T-helper 1 cell (primary cell): ENCODE measurements around the gene C2orf15.
"Not testable (repeated sequence)": the region's sequence is repeated elsewhere in the genome, so short reads cannot be mapped to it uniquely, and the experiment has no call there.

Experiments used
- DNase-seq, 5 donors: peaks; one replicate each; pipeline ENCODE4 v3.0.0-alpha.2; 2012 to 2020
- total RNA-seq, 4 donors: gene quantifications; one replicate each; lab custom pipeline; 2026; lab: John Stamatoyannopoulos, UW

The C2orf15 gene, protein sequence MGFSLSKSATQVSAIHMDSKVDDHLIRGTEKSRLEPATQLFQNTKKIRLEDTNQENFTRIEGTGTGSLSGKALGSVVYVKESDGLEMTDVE
- total RNA-seq, result 0.80 to 2.5 (median 2.2) reads per million in 4 donors

DNA sequence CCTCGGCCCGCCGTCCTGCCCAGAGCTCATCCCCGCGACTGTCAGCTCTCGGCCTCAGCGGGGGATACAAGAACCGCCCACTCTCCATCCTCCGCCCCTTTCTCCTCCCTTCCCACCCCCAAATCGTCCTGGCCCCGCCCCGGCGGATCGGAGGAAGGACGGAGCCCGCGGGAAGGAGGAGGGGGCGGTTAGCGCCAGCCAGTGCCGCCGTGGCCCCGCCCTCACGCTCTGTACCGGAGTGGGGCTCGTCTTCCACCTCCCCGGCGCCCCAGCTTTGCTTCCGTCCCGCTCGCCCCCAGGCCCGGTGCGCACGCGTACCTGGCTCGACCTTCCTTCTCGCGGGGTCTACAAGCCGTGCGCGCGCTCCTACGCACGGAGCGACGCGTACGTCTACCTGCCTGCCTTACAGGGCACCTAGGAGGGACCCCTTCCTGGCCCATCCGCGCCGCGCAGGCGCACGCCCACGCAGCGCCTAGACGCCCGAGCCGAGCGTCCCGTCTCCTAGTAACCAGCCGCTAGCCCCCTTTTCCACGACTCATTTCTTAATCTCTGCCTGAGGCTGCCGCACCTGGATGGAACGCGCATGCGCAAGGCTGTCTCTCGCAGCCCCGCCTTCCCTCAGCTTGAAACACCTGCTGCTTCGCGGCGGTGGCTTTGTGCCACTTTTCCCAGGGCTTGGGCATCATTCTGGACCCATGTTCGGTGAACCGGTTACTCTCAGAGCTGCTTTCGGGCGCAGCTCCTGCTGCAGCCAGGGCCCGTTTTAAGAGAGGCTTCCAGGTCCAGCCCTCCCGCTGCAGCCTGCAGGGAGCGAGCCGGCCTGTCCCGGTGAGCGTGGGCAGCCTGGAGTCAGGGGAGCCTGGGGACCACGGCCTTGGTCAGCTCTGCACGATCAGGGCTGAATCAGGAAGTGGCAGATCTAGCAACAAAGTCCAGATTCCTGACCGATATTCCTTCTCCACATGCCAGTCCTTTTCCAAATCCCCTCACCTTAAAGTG is at the start of gene C2orf15:
C2orf15 (plus strand) TSS at position 598 of the 999 bp plus-strand sequence. CDS start 8,852 bp downstream, outside the sequence.
- peak; percentile 94 to 97 (median 96) for DNase-seq

DNA sequence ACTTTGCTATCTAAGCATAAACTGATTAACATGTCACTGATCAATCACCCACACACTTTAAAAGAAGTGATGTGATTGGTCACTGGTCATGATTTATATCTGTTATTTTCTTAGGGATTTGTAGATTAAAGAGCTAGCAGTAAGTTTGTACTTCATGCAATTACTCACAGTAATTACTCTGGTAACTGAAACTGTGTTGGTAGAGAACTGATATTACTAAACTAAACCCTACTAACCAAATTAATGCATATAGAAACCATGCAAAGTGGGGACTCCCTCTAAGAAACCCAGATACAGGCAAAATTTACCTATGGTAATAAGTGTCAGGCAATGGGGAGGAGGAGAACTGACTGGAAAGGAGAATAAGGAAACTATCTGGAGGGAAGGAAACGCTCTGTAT is 44.8 kb upstream of the C2orf15 start:
- no peak for DNase-seq

DNA sequence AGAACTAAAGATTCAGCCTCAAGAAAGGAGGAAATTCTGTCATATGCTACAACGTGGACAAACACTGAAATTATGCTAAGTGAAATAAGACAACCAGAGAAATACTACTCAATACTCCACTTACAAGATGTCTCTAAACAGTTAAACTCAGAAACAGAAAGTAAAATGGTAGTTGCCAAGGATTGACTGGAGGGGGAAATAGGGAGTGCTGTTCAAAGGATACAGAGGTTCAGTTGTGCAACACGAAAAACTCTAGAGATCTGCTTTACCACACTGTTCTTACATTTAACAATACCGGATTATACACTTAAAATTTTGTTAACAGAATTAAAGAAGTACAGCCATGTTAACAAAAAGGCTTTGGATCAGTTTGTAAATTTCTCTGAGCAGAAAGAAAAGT is 39.8 kb upstream of the C2orf15 start:
- no peak for DNase-seq

DNA sequence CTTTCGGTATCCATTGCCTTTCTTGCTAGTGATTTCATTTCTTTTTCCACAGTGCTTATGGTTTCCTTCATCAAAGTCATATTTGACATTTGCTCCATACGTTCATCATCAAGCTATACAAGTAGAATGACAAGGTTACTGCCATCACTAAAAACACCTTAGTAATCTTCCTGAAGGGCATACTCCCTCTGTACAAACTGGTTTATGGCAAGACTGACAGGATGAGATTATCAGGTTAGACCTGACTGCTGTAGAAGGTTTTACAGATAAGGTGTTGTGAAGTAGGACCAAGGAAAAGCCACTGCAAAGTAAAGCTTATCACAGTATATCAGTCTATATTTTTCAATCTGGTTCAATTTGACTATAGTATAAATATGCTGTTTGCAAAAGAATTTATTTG is 37.5 kb upstream of the C2orf15 start:
- DNase-seq, result no peak

DNA sequence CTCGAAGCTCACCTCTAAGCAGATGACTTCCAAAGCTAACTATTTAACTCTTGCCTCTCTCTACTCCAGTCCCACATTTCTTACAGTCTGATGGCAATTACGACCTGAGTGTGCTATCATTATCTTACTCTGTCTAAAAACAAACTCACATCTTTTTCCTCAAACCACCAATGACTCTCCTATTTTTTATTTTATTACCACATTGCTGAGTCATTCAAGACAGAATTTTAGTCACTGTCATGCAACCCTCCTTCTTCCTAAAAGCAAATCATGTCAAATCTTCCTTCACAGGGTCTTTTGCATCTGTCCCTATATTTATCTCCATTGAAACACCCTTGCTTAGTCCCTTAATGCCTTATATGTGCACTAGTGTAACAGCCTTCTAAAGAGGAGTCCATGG is 34.6 kb upstream of the C2orf15 start:
- no peak for DNase-seq

DNA sequence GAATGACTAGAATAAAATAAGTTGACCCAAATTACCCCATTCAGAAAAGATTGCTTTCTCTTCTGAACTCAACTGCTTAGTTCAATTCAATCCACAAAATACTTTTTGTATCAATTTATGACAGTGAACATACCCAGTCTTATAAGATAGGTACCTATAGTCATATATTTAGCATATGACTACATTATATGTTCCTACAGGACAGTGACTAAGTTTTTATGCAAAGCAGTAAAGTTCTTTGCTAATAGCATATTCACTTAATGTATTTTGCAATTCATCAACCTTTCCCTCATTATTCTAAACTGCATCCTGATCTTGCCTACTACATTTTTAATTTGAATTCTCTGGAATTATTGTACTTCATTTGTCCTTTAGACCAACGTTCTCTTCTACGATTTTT is 30.3 kb upstream of the C2orf15 start:
- no peak for DNase-seq

DNA sequence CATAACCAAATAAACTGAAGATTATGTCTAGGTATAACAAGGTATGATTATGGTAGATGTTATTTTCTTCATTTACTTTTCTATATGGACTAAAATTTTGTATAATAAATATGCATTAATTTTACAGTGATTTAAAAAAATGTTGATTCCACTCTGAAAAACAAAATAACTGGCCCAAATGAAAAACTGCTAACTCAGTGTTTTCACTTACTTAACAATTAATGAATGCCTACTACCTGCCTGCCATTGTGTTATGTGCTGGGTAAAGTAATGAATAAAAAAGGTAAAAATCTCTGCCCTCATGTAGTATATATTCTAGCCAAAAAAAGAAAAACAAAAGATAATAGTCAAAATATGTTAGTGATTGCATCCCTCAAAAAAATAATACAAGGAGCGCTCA is 29.6 kb upstream of the C2orf15 start:
- no peak for DNase-seq

DNA sequence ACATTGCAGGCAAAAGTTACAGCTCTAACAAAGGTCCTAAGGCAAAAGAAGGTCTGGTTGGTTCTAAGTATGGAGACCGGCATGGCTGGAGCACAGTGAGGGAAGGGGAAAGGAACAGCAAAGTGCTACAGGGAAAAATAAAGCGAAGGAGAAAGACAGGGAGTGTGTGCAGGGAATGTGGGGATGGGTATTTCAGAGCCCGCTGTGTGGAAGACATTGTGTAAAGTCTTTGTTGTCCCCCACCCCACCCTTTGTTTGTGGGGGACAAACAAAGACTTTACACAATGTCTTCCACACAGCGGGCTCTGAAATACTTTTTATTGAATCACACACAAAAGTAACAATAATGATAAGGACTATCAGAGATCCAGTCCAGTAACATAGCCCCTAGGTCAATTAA is 28.9 kb upstream of the C2orf15 start:
- no peak for DNase-seq

DNA sequence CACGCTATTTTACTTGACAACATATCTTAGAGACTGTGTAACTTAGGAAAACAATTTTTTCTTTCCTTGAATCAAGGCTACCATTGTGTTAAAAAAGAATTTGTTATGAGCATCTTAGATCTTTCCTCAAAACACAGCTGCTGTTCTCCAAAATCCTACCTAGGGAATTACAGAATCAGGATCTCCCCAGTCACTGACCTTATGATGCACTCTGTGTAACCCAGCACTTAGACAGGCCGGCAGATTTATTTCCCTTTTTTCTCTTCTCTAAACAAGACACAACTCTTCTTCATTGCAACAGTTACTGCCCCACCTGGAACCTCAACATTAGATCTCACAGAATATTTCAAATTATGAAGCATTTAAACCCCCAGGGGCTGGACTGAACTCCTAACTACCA is 13.5 kb upstream of the C2orf15 start:
- no peak for DNase-seq

DNA sequence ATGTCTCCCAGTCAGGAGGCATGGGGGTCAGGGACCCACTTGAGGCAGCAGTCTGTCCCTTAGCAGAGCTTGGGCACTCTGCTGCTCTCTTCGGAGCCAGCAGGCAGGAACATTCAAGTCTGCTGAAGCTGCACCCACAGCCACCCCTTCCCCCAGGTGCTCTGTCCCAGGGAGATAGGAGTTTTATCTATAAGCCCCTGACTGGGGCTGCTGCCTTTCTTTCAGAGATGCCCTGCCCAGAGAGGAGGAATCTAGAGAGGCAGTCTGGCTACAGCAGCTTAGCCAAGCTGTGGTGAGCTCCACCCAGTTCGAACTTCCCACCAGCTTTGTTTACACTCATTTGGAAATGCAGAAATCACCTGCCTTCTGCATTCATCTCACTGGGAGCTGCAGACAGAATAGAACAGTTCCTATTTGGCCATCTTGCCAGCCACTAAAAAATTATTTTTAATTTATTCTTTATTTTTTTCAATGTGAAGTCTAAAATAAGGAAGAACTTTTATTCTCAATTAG is 6.4 kb upstream of the C2orf15 start:
- not testable (repeated sequence) for DNase-seq

DNA sequence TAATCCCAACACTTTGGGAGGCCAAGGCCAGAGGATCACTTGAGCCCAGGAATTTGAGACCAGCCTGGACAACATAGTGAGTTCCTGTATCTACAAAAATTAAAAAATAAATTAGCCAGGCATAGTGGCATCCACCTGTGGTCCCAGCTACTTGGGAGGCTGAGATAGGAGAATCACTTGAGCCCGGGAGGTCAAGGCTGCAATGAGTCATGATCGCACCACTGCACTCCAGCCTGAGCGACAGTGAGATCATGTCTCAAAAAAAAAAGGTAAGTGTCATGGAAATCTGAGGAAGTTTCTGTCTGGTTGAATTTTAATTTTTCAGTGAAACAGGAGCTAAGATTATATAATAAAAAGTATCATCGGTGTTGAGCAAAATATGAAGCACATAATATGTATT is 2.5 kb upstream of the C2orf15 start:
- no peak for DNase-seq

DNA sequence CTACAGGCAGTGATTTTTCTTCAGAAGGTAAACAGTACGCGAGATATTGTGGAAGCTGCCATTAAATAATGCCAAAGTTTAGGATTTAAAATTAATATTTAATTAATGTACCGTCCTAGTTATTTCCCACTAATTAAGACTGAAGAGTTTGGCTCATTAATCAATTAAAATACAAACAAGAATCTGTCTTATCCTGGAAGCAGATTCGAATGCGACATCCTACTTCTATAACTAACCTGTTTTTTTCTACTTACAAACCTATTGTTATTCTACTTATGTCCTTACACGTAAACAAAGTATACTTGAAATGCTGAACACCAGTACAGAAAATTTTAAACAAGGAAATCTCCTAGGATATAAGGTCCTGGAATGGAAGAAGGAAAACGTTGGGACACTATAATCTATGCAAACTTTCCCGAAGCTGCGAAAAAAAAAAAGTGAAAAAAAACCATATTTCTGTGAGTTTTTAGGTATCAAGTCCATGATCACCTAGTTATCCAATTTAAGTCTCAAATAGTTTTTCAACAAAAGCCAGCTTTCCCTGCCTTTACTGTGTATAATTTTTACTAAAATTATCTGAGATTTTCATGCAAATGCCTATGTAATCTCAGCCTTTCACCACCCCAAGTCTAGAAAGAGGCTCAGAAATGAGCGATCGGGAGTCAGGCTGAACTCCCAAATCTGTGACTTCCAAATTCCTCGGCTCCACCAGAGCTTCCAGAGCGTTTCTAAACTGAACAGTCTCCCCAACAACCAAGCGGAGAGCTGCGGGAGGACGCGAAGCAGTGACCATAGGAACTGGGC is 1.2 kb upstream of the C2orf15 start:
- no peak for DNase-seq

DNA sequence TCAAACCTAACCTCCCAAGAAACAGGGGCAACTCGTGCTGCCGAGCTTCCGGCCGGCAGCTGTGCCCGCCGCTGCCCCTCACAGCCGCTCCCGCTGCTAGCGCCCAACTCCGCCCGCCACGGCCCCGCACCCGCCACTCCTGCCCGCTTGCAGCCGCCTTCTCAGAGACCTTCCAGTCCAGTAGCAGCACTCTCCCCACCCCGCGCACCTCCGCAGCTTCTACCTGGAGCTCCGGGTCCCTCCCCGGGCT is 722 bp upstream of the C2orf15 start:
- no peak for DNase-seq

DNA sequence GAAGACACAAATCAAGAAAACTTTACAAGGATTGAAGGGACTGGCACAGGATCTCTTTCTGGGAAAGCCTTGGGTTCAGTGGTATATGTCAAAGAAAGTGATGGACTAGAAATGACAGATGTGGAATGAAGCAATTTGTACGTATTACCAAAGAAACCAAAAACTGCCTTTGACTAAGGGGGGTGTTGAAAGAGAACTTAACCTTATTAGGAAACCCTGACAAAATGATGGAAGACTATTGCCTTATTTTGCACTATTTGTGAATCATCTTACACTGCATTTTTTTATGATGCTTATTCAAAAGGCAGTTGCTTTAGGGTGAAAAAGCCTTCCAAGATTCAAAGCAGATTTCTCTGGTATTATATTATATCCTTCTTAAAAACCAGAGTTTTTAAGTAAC is 9.2 kb downstream of the C2orf15 start:
- DNase-seq, result no peak

DNA sequence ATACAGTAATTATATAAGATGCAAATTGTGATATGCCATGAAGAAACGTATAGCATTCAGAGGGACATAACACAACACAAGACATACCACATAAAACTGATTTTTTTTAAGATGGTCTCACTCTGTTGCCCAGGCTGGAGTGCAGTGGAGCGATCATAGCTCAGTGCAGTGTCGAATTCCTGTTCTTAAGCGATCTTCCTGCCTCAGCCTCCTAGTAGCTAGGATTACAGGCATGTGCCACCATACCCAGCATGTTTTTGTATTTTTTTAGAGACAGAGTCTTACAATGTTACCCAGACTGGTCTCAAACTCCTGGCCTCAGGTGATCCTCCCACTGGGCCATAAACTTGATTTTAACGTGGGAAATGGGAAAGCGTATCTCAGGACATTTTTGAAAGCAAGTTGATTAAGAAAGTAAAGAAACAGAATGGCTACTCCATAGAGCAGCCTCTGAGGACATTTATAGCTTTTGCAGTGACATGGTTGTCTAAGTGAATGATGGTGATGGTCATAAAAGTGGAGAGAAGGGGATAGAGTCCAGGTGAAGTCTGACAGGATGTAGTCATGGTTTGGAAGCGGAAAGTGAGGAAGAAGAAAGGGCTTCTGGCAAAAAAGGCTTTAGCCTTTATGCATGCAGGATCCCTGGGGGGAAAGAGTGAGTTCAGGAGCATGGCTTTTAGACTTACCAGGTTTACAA is 10.8 kb downstream of the C2orf15 start:
- DNase-seq, result no peak

DNA sequence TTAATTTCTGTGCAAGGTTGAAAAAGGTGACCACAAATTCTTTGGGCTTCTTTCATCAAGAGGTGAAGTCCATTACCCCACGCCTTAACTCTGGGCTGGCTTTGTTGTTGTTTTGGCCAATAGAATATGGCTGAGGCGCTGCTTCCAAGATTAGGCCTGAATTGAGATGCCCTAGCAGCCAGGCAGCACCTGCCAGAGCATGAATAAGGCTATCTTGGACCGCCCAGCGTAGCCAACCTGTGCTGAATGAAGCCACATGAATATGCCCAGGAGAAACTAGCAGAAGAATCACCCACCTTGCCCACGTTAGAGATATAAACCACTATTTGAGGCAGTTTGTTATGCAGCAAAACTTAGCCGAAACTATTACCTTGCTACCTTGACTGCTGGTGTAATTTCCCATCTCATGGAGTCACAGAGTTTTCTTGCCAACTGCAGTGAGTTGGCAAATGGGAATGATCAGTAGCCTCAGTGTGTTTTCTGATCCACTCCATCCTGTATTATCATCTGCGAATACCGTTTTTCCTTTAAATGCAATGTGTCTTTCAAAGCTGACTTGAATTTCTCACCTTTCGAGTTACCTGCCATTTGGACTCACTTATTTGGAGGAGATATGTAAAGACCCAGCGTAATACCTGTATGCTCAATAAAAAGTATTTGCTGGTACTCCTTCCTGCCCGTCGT is 12.6 kb downstream of the C2orf15 start:
- DNase-seq, result no peak

DNA sequence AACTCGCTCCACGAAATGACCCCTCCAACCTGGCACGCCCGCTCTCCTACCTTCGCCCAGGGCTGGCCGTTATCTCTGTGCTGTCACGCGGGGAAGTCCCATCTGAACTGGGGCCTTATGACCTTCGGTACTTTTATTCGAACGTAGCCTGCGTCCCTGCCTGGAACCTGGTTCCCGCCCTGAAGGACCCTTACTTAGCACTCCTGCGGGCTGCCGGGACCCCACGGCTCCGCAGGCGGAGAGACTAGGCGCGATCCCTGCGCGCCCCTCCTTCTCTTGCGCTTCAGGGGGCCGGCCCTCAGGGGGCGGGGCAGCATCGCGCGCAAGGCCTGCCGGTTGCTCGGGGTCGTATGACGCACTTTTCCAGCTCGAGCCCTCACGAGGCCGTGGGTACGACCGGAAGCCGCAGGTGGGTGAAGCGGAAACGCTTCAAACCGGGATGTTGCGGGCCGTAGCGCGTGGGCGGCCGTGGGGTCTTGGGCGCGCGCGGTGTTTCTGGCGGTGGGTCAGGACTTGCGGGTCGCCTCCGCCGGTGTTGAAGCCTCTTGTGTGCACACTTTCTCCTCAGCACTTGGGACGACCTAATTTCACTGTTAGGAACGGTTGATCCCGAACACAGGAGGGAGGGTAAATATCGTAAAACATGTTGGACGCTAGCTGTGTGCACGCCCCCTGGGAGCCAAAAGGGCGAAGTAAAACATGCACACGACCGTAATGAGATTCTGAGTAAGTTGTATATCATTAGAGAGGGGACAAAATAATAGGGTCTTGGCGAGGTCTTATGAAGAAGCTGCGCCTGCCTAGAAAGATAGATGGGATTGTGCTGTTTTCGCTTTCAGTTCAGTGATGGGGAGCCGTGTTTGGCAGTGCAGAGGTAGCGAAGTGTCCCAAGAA is 13.4 kb downstream of the C2orf15 start, which contains the start of the genes LIPT1 and TSGA10:
LIPT1 (plus strand) TSS at position 325 of the 894 bp plus-strand sequence. CDS start 6,991 bp downstream, outside the sequence.
TSGA10 (minus strand) TSS at position 300 of the 894 bp plus-strand sequence. CDS start 45,503 bp downstream, outside the sequence.
- peak; percentile 80 to 95 (median 90) for DNase-seq

DNA sequence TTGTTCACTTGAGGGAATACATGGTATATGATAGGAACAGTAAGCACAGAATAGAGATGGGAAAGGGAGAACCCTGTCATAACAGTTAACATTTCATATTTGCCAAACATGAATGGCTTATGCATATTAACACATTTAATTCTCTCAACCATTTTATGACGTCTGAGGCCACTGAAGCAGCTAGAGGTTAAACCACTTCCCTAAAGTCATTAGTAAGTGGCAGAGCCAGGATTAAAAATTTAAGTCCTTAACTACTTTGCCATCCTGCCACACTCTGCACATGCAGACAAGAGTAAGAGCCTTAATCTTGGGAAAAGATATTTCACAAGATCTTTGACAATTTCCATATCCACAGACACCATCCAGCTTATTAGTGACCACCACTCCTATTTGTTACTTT is 15.4 kb downstream of the C2orf15 start:
- no peak for DNase-seq

DNA sequence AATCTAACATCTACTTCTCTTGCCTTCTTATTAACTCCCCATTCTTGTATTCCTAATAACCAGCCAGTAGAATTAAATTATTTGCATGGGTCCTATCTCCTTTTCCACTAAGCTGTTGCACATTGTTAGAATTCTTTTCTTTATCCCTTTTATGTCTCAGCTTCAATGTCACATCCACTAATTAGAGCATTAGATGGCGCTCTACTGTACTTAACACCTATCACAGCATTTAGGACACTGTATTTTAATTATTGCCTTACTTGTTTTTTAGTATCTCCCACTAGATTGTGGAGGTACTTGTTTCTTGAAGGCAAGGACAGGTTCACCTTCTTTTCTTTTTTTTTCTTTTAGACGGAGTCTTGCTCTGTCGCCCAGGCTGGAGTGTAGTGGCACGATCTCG is 17.1 kb downstream of the C2orf15 start:
- DNase-seq, result no peak

DNA sequence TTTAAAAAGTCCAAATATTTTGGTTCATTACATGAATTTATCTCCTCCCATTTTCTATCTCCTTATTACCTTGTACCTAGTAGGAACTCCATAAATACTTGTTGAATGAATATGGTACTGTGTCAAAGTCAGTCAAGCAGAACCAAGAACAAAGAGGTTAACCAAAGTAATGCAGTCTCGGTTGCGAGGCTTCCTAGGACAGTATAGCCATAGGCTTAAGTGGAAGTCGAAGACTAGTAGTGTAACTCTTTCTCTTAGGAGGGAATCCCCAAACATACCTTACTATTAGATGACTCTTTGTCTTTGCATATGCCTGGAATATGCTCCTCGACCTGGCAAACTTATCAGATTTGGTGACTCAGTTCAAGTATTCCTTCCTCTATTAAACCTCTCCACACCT is 18.1 kb downstream of the C2orf15 start:
- no peak for DNase-seq

DNA sequence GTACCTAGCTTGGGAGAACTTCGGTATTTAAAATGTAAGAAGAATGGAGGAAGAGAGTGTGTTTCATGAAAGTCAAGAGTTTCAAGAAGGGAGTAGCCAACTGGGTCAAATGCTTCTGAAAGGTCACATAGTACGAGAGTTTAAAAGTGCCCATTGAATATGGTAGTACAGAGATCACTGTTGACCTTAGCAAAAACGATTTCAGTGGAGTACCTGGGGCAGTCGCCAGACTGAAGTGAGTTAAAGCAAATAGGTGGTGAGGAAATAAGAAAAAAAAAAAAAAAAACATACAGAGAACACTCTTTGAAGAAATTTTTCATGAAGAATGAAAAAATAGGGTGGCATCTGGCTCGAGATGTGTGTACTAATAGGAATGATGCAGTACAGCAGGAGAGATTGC is 24.7 kb downstream of the C2orf15 start:
- DNase-seq, result no peak
